Measurements from ENCODE around the gene OGA.

GRCh38 chr10:101761226-101761625 lies 57.0 kb downstream of the OGA start:
- TF ChIP-seq EZH2 (IDR thresholded peaks at IDR 0.05; ENCODE audit: insufficient read depth, low read length) (no peak), CTCF (IDR thresholded peaks at IDR 0.05; ENCODE audit: insufficient read depth, low read depth, low read length) (no peak)
